ENCODE data around the gene TNNC1.

TNNC1 gene

GRCh38 chr3:52495777-52496602 is 42.1 kb upstream of the TNNC1 start:
- ATAC-seq, result peak; percentile 50

GRCh38 chr3:52494886-52495495 is 41.1 kb upstream of the TNNC1 start, which contains the start of gene STAB1:
Gene STAB1 (plus strand): TSS chr3:52495338. CDS start chr3:52495414, 76 bp downstream.
- no peak for TF ChIP-seq RARB (CRISPR knock-in tag; IDR thresholded peaks at IDR 0.05)
- TF ChIP-seq ZC3H10 (CRISPR knock-in tag; IDR thresholded peaks at IDR 0.05), result no peak
- TF ChIP-seq TSHZ2 (CRISPR knock-in tag; IDR thresholded peaks at IDR 0.05), result no peak
- TF ChIP-seq ISL1 (CRISPR knock-in tag; IDR thresholded peaks at IDR 0.05), result no peak
- TF ChIP-seq ZNF565 (CRISPR knock-in tag; conservative IDR thresholded peaks at IDR 0.05; ENCODE audit: low read depth), result no peak
- no peak for TF ChIP-seq CSRNP3 (CRISPR knock-in tag; IDR thresholded peaks at IDR 0.05)
- TF ChIP-seq SNAI2 (CRISPR knock-in tag; IDR thresholded peaks at IDR 0.05), result no peak
- TF ChIP-seq ARNTL (CRISPR knock-in tag; IDR thresholded peaks at IDR 0.05; ENCODE audit: borderline replicate concordance, low read depth), result no peak
- TF ChIP-seq PATZ1 (CRISPR knock-in tag; IDR thresholded peaks at IDR 0.05; ENCODE audit: borderline replicate concordance), result no peak
- no peak for TF ChIP-seq CSDC2 (CRISPR knock-in tag; IDR thresholded peaks at IDR 0.05)
- TF ChIP-seq ZFP3 (CRISPR knock-in tag; IDR thresholded peaks at IDR 0.05), result no peak

More at GRCh38 chr3:52495777-52496602, 42.1 kb upstream of the TNNC1 start:
- TF ChIP-seq TCF4 (CRISPR knock-in tag; IDR thresholded peaks at IDR 0.05; ENCODE audit: borderline replicate concordance) (no peak), ZNF8 (CRISPR knock-in tag; IDR thresholded peaks at IDR 0.05) (no peak), PPARA (CRISPR knock-in tag; IDR thresholded peaks at IDR 0.05; ENCODE audit: borderline replicate concordance) (no peak), GLIS3 (CRISPR knock-in tag; IDR thresholded peaks at IDR 0.05) (no peak), TSHZ2 (CRISPR knock-in tag; IDR thresholded peaks at IDR 0.05) (no peak), ZFP30 (CRISPR knock-in tag; IDR thresholded peaks at IDR 0.05) (no peak), RARB (CRISPR knock-in tag; IDR thresholded peaks at IDR 0.05) (no peak)

GRCh38 chr3:52494445-52494844 is 40.6 kb upstream of the TNNC1 start:
- no peak; the same call in 2 of the 3 replicates for ATAC-seq
- TF ChIP-seq ZC3H10 (CRISPR knock-in tag; IDR thresholded peaks at IDR 0.05) (no peak), ZFP3 (CRISPR knock-in tag; IDR thresholded peaks at IDR 0.05) (no peak), BACH2 (CRISPR knock-in tag; IDR thresholded peaks at IDR 0.05; ENCODE audit: borderline replicate concordance) (no peak), PATZ1 (CRISPR knock-in tag; IDR thresholded peaks at IDR 0.05; ENCODE audit: borderline replicate concordance) (no peak), SNAI2 (CRISPR knock-in tag; IDR thresholded peaks at IDR 0.05) (no peak), GLIS3 (CRISPR knock-in tag; IDR thresholded peaks at IDR 0.05) (no peak), ZFP30 (CRISPR knock-in tag; IDR thresholded peaks at IDR 0.05) (no peak), TSHZ2 (CRISPR knock-in tag; IDR thresholded peaks at IDR 0.05) (no peak), TOX (CRISPR knock-in tag; IDR thresholded peaks at IDR 0.05; ENCODE audit: borderline replicate concordance) (no peak), ZNF70 (CRISPR knock-in tag; IDR thresholded peaks at IDR 0.05) (no peak)

More at GRCh38 chr3:52494886-52495495, 41.1 kb upstream of the TNNC1 start, which contains the start of gene STAB1:
- peak; percentile 3; the same call in 2 of the 3 replicates for ATAC-seq
